ENCODE results near the gene DHDH.

DHDH gene

GRCh38 chr19:48958006-48958405 is 24.5 kb downstream of the DHDH start:
- DNase-seq (ENCODE audit: insufficient read length) (no peak), FAIRE-seq (no peak)
- TF ChIP-seq POLR2AphosphoS5 (IDR thresholded peaks at IDR 0.05; ENCODE audit: low read depth, low read length) (no peak), POLR2A (IDR thresholded peaks at IDR 0.05; ENCODE audit: low read depth, low read length) (no peak), TAF1 (IDR thresholded peaks at IDR 0.05; ENCODE audit: borderline replicate concordance, low read depth, low read length) (no peak)

GRCh38 chr19:48959341-48960239 is 26.1 kb downstream of the DHDH start:
- DNase-seq (ENCODE audit: insufficient read length) (no peak), FAIRE-seq (no peak)
- TF ChIP-seq POLR2AphosphoS5 (IDR thresholded peaks at IDR 0.05; ENCODE audit: low read depth, low read length): no peak

GRCh38 chr19:48961051-48961649 is 27.7 kb downstream of the DHDH start:
- FAIRE-seq: no peak
- no peak for TF ChIP-seq TAF1 (IDR thresholded peaks at IDR 0.05; ENCODE audit: borderline replicate concordance, low read depth, low read length)
- no peak for DNase-seq (ENCODE audit: insufficient read length)

- TF ChIP-seq TAF1 (IDR thresholded peaks at IDR 0.05; ENCODE audit: borderline replicate concordance, low read depth, low read length) (no peak), POLR2AphosphoS5 (IDR thresholded peaks at IDR 0.05; ENCODE audit: low read depth, low read length) (no peak), POLR2A (IDR thresholded peaks at IDR 0.05; ENCODE audit: low read depth, low read length) (no peak)
- FAIRE-seq: no peak
- DNase-seq (ENCODE audit: insufficient read length): no peak
Observed at GRCh38 chr19:48961673-48962028, 28.2 kb downstream of the DHDH start.

- FAIRE-seq: peak; percentile 80
- DNase-seq (ENCODE audit: insufficient read length): peak; percentile 80
- TF ChIP-seq POLR2AphosphoS5 (IDR thresholded peaks at IDR 0.05; ENCODE audit: low read depth, low read length) (peak; percentile 91), TAF1 (IDR thresholded peaks at IDR 0.05; ENCODE audit: borderline replicate concordance, low read depth, low read length) (peak; percentile 27; the same call in 1 of the 2 replicates), POLR2A (IDR thresholded peaks at IDR 0.05; ENCODE audit: low read depth, low read length) (peak; percentile 84)
Observed at GRCh38 chr19:48962029-48962848, 28.7 kb downstream of the DHDH start.

- FAIRE-seq: no peak
Observed at GRCh38 chr19:48962849-48963165, 29.3 kb downstream of the DHDH start.

GRCh38 chr19:48963371-48964204 is 30.1 kb downstream of the DHDH start:
- DNase-seq (ENCODE audit: insufficient read length) (peak; percentile 72), FAIRE-seq (peak; percentile 89)
- TF ChIP-seq TAF1 (IDR thresholded peaks at IDR 0.05; ENCODE audit: borderline replicate concordance, low read depth, low read length) (no peak; the same call in 1 of the 2 replicates), POLR2AphosphoS5 (IDR thresholded peaks at IDR 0.05; ENCODE audit: low read depth, low read length) (no peak; the same call in 1 of the 2 replicates), POLR2A (IDR thresholded peaks at IDR 0.05; ENCODE audit: low read depth, low read length) (peak; percentile 46; the same call in 1 of the 2 replicates)

More at GRCh38 chr19:48962849-48963165, 29.3 kb downstream of the DHDH start:
- DNase-seq (ENCODE audit: insufficient read length): no peak
- TF ChIP-seq TAF1 (IDR thresholded peaks at IDR 0.05; ENCODE audit: borderline replicate concordance, low read depth, low read length) (no peak), POLR2AphosphoS5 (IDR thresholded peaks at IDR 0.05; ENCODE audit: low read depth, low read length) (no peak), POLR2A (IDR thresholded peaks at IDR 0.05; ENCODE audit: low read depth, low read length) (no peak; the same call in 1 of the 2 replicates)

GRCh38 chr19:48964205-48965039 is 30.9 kb downstream of the DHDH start:
- TF ChIP-seq POLR2A (IDR thresholded peaks at IDR 0.05; ENCODE audit: low read depth, low read length) (no peak), TAF1 (IDR thresholded peaks at IDR 0.05; ENCODE audit: borderline replicate concordance, low read depth, low read length) (no peak), POLR2AphosphoS5 (IDR thresholded peaks at IDR 0.05; ENCODE audit: low read depth, low read length) (no peak)
- DNase-seq (ENCODE audit: insufficient read length): no peak

GRCh38 chr19:48965040-48965805 is 31.7 kb downstream of the DHDH start, which contains the start of gene FTL:
TSS of gene FTL (plus strand) at chr19:48965309. CDS start at chr19:48965508, 199 bp downstream.
- peak; percentile 95 for DNase-seq (ENCODE audit: insufficient read length)
- FAIRE-seq: no peak

More at GRCh38 chr19:48964205-48965039, 30.9 kb downstream of the DHDH start:
- peak; percentile 27 for FAIRE-seq

More at GRCh38 chr19:48965040-48965805, 31.7 kb downstream of the DHDH start, which contains the start of gene FTL:
- TF ChIP-seq TAF1 (IDR thresholded peaks at IDR 0.05; ENCODE audit: borderline replicate concordance, low read depth, low read length) (peak; percentile 89), POLR2A (IDR thresholded peaks at IDR 0.05; ENCODE audit: low read depth, low read length) (peak; percentile 99), POLR2AphosphoS5 (IDR thresholded peaks at IDR 0.05; ENCODE audit: low read depth, low read length) (peak; percentile 99)

Data from GM12892 (cell line).